SK-N-SH treated with all-trans-retinoic acid at 6 μM for 48 hours (cell line): ENCODE measurements around the gene CBLN3.

Source experiments
- ARNTL ChIP-seq: fragments of 450-650 bp; formaldehyde crosslinking; IDR thresholded peaks from 2 replicates; pipeline ENCODE4 v1.5.0; 2020; ENCODE audit warnings: low read depth, mild to moderate bottlenecking, moderate library complexity, borderline replicate concordance
- BACH2 ChIP-seq: fragments of 250-450 bp; sonication (Bioruptor Pico); IDR thresholded peaks from 2 replicates; pipeline ENCODE4 v1.9.0; 2021; ENCODE audit warnings: mild to moderate bottlenecking, borderline replicate concordance
- ESRRG ChIP-seq: fragments of 250-450 bp; sonication (Bioruptor Pico); IDR thresholded peaks from 2 replicates; pipeline ENCODE4 v1.6.1; 2021; ENCODE audit warnings: mild to moderate bottlenecking
- PPARA ChIP-seq: fragments of 250-450 bp; sonication (Bioruptor Pico); IDR thresholded peaks from 2 replicates; pipeline ENCODE4 v1.5.0; 2020; ENCODE audit warnings: mild to moderate bottlenecking, borderline replicate concordance
- SNAI2 ChIP-seq: fragments of 250-450 bp; sonication (Bioruptor Pico); IDR thresholded peaks from 2 replicates; pipeline ENCODE4 v1.5.0; 2020; ENCODE audit warnings: mild to moderate bottlenecking, moderate library complexity
- TCF4 ChIP-seq: fragments of 250-450 bp; sonication (Bioruptor Pico); IDR thresholded peaks from 2 replicates; pipeline ENCODE4 v1.8.0; 2021; ENCODE audit warnings: mild to moderate bottlenecking, moderate library complexity, borderline replicate concordance
- TOX ChIP-seq: fragments of 250-450 bp; sonication (Bioruptor Pico); IDR thresholded peaks from 2 replicates; pipeline ENCODE4 v1.8.0; 2021; ENCODE audit warnings: mild to moderate bottlenecking, moderate library complexity, borderline replicate concordance
- ZC3H10 ChIP-seq: fragments of 250-450 bp; sonication (Bioruptor Pico); IDR thresholded peaks from 2 replicates; pipeline ENCODE4 v1.5.1; 2021; ENCODE audit warnings: mild to moderate bottlenecking, moderate library complexity
- ZFP30 ChIP-seq: fragments of 450-650 bp; formaldehyde crosslinking; IDR thresholded peaks from 2 replicates; pipeline ENCODE4 v1.5.0; 2022; ENCODE audit warnings: mild to moderate bottlenecking, moderate library complexity
- ZNF565 ChIP-seq: fragments of 450-650 bp; formaldehyde crosslinking; conservative IDR thresholded peaks from 2 replicates; pipeline ENCODE4 v1.5.0; 2020; ENCODE audit warnings: low read depth, mild to moderate bottlenecking, moderate library complexity
- ZNF8 ChIP-seq: fragments of 450-650 bp; formaldehyde crosslinking; IDR thresholded peaks from 2 replicates; pipeline ENCODE4 v1.5.0; 2020; ENCODE audit warnings: mild to moderate bottlenecking, moderate library complexity
- TF ChIP-seq, protein P1 (sequence below): fragments of 250-450 bp; sonication (Bioruptor Pico); IDR thresholded peaks from 2 replicates; pipeline ENCODE4 v1.5.0; 2020; ENCODE audit warnings: mild to moderate bottlenecking, moderate library complexity
- TF ChIP-seq, protein P2 (sequence below): fragments of 250-450 bp; sonication (Bioruptor Pico); IDR thresholded peaks from 2 replicates; pipeline ENCODE4 v1.5.1; 2020; ENCODE audit warnings: low read depth, mild to moderate bottlenecking, moderate library complexity
- TF ChIP-seq, protein P3 (sequence below): fragments of 250-450 bp; sonication (Bioruptor Pico); IDR thresholded peaks from 2 replicates; pipeline ENCODE4 v1.8.0; 2020; ENCODE audit warnings: mild to moderate bottlenecking, moderate library complexity, borderline replicate concordance

DNA sequence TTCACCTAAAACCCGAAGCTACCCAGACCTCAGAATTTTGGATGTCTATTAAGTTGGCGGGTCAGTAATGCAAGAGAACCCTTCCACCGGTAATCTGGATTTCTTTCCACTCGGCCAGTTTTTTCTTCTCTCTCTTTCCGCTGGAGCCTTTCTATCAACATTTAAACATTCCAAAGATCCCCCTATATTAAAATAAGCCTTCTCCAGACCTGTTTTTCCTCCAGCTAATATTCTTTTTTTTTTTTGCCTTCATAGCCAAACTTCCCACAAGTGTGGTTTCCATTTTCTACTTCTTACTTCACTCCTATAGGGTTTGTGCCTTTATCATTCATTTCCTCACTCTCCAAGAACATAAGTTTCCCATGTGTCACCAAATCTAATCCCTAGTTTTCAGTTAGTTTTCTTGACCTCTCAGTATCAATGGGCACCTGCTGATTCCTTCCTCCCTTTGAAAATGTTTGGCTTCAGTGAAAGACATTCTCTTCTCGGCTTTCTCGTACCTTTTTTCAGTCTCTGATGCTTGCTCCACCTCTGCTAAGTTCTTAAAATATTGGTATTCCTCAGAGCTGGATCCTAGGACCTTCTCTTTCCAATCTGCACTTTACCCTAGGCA, 13.7 kb upstream of the CBLN3 start:
- TF ChIP-seq, protein P1, sequence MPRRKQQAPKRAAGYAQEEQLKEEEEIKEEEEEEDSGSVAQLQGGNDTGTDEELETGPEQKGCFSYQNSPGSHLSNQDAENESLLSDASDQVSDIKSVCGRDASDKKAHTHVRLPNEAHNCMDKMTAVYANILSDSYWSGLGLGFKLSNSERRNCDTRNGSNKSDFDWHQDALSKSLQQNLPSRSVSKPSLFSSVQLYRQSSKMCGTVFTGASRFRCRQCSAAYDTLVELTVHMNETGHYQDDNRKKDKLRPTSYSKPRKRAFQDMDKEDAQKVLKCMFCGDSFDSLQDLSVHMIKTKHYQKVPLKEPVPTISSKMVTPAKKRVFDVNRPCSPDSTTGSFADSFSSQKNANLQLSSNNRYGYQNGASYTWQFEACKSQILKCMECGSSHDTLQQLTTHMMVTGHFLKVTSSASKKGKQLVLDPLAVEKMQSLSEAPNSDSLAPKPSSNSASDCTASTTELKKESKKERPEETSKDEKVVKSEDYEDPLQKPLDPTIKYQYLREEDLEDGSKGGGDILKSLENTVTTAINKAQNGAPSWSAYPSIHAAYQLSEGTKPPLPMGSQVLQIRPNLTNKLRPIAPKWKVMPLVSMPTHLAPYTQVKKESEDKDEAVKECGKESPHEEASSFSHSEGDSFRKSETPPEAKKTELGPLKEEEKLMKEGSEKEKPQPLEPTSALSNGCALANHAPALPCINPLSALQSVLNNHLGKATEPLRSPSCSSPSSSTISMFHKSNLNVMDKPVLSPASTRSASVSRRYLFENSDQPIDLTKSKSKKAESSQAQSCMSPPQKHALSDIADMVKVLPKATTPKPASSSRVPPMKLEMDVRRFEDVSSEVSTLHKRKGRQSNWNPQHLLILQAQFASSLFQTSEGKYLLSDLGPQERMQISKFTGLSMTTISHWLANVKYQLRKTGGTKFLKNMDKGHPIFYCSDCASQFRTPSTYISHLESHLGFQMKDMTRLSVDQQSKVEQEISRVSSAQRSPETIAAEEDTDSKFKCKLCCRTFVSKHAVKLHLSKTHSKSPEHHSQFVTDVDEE (CRISPR knock-in tag): no peak
- TF ChIP-seq BACH2 (CRISPR knock-in tag): no peak
- no peak for TF ChIP-seq ZNF565 (CRISPR knock-in tag)
- no peak for TF ChIP-seq ZC3H10
- no peak for TF ChIP-seq ESRRG (CRISPR knock-in tag)
- no peak for TF ChIP-seq TOX
- TF ChIP-seq ARNTL (CRISPR knock-in tag): no peak
- TF ChIP-seq ZFP30: no peak
- TF ChIP-seq, protein P2, sequence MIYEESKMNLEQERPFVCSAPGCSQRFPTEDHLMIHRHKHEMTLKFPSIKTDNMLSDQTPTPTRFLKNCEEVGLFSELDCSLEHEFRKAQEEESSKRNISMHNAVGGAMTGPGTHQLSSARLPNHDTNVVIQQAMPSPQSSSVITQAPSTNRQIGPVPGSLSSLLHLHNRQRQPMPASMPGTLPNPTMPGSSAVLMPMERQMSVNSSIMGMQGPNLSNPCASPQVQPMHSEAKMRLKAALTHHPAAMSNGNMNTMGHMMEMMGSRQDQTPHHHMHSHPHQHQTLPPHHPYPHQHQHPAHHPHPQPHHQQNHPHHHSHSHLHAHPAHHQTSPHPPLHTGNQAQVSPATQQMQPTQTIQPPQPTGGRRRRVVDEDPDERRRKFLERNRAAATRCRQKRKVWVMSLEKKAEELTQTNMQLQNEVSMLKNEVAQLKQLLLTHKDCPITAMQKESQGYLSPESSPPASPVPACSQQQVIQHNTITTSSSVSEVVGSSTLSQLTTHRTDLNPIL: no peak
- TF ChIP-seq, protein P3, sequence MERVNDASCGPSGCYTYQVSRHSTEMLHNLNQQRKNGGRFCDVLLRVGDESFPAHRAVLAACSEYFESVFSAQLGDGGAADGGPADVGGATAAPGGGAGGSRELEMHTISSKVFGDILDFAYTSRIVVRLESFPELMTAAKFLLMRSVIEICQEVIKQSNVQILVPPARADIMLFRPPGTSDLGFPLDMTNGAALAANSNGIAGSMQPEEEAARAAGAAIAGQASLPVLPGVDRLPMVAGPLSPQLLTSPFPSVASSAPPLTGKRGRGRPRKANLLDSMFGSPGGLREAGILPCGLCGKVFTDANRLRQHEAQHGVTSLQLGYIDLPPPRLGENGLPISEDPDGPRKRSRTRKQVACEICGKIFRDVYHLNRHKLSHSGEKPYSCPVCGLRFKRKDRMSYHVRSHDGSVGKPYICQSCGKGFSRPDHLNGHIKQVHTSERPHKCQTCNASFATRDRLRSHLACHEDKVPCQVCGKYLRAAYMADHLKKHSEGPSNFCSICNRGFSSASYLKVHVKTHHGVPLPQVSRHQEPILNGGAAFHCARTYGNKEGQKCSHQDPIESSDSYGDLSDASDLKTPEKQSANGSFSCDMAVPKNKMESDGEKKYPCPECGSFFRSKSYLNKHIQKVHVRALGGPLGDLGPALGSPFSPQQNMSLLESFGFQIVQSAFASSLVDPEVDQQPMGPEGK: no peak
- TF ChIP-seq ZNF8: no peak
- TF ChIP-seq SNAI2 (CRISPR knock-in tag): no peak
- no peak for TF ChIP-seq PPARA (CRISPR knock-in tag)
- no peak for TF ChIP-seq TCF4 (CRISPR knock-in tag)
